Transverse colon (tissue), 4 donors: Measurements from ENCODE around the gene KIAA1958.

Source experiments
- EP300 ChIP-seq: sonication (generic); formaldehyde crosslinking; IDR thresholded peaks from one replicate; pipeline ENCODE4 v1.6.1; 2017; ENCODE audit warnings: antibody characterized with exemption, low read depth
- POLR2AphosphoS5 ChIP-seq, 3 donors: sonication (generic); formaldehyde crosslinking; IDR thresholded peaks; one replicate each; pipeline ENCODE4 v1.6.1; 2016; ENCODE audit warnings: antibody characterized with exemption in 3 of 3
- TF ChIP-seq, protein P1 (sequence below), 5 experiments: fragments of 200-600 bp in 3 of 5; fragments of 450-650 bp in 2 of 5; sonication (generic) in 3 of 5; IDR thresholded peaks; 1 replicate in 2 of 5; 2 replicates in 3 of 5; pipeline ENCODE4 v1.5.1; 2016 to 2017; ENCODE audit warnings: antibody characterized with exemption in 5 of 5, inconsistent platforms in 3 of 5, mild to moderate bottlenecking in 2 of 5, moderate library complexity in 1 of 5

DNA sequence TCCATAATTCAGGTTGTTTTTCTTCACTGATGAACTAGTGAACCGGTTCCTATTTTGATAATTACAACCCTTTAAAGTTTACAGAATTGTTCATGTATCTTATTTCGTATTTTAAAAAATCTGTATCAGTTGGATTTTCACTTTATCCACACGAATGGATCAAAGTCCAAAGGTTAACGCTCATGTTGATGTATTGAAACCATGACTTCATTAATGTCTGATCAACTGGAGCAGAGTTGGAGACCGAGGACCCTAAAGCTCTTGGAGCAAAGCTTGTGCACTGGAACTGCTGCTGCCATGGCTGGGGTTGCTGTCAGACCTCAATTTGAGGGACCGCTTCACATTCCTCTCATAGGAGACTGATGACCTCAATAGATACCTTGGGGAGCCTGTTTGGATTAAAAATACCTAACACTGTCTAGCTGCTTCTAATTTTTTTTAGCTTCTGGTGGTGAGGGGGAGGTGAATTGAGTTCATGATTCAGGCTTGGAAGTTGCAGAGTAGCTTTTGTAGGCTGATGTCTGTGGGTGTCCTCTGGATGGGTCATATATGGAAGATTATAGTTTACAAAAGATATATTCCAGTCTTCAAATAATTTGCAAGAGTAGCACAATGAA lies 45.1 kb downstream of the KIAA1958 start:
- TF ChIP-seq, protein P1, sequence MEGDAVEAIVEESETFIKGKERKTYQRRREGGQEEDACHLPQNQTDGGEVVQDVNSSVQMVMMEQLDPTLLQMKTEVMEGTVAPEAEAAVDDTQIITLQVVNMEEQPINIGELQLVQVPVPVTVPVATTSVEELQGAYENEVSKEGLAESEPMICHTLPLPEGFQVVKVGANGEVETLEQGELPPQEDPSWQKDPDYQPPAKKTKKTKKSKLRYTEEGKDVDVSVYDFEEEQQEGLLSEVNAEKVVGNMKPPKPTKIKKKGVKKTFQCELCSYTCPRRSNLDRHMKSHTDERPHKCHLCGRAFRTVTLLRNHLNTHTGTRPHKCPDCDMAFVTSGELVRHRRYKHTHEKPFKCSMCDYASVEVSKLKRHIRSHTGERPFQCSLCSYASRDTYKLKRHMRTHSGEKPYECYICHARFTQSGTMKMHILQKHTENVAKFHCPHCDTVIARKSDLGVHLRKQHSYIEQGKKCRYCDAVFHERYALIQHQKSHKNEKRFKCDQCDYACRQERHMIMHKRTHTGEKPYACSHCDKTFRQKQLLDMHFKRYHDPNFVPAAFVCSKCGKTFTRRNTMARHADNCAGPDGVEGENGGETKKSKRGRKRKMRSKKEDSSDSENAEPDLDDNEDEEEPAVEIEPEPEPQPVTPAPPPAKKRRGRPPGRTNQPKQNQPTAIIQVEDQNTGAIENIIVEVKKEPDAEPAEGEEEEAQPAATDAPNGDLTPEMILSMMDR (IDR thresholded peaks at IDR 0.05): no peak
- TF ChIP-seq EP300 (no peak), POLR2AphosphoS5 (IDR thresholded peaks at IDR 0.05) (no peak)
